Measurements from ENCODE around the gene GNA12.

GRCh38 chr7:2738766-2739549 lies 105.2 kb downstream of the GNA12 start:
- no peak for TF ChIP-seq POLR2AphosphoS5 (IDR thresholded peaks at IDR 0.05; ENCODE audit: borderline replicate concordance, low read depth, low read length)
- TF ChIP-seq EZH2 (IDR thresholded peaks at IDR 0.05), result no peak

All from SK-N-MC (cell line).